DMS53 treated with DMSO at 0.1 percent for 48 hours (cell line): ENCODE data around the gene ZNF534.
"Not testable (repeated sequence)": the region's sequence is repeated elsewhere in the genome, so short reads cannot be mapped to it uniquely, and the experiment has no call there.

ENCODE experiments used
- DNase-seq: peaks from one replicate; lab custom pipeline; 2025; ENCODE audit not compliant: unreplicated experiment; lab: John Stamatoyannopoulos, UW

The ZNF534 gene

GRCh38 chr19:52494518-52494917 lies 65.6 kb downstream of the ZNF534 start:
- no peak for DNase-seq

DNA sequence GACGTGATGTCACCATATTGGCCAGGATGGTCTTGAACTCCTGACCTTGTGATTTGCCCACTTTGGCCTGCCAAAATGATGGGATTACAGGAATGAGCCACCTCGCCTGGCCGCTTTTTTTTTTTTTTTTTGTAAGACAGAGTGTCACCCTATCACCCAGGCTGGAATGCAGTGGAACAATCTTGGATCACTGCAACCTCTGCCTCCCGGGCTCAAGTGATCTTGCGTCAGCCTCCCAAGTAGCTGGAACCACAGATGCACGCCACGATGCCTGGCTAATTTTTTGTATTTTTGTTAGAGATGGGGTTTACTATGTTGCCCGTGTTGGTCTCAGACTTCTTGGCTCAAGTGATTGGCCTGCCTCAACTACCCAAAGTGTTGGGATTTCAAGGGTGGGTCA lies 69.6 kb downstream of the ZNF534 start:
- no peak for DNase-seq

DNA sequence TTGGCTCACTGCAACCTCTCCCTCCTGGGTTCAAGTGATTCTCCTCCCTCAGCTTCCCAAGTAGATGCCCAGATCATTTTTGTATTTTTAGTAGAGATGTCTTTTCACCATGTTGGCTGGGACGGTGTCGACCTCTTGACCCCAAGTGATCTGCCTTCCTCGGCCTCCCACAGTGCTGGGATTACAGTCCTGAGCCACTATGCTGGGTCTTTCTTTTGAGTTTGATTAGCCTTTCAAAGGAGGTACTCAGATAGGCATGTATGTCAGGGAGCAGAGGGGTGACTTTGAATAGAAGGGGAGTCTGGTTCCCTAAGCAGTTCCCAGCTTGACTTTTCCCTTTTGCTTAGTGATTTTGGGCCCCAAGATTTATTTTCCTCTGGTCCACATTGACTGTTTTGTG lies 71.5 kb downstream of the ZNF534 start:
- DNase-seq, result not testable (repeated sequence)

DNA sequence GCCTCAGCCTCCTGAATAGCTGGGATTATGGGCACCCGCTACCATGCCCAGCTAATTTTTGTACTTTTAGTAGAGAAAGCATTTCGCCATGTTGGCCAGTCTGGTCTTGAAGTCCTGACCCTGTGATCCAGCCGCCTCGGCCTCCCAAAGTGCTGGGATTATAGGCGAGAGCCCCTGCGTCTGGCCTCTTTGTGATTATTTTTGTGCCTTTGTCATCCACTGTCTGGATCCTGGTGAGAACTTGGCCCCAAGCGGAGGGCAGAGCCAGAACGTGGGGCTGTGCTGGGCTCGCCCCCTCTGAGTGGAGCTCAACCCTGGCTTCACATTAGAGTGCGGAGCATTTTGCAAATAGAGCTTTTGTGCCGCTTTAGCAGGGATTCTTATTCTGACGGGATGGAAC lies 72.0 kb downstream of the ZNF534 start:
- DNase-seq, result not testable (repeated sequence)
